HepG2 (cell line): ENCODE measurements around the gene FGFR3. TPM values are rescaled to one million over a fixed set of nuclear protein-coding genes. Genes with fewer than 3 reads are reported as not detected.
A peak's percentile ranks its signal among the peaks of the same experiment; 100 is the strongest.

Experiments used
- ARID2 ChIP-seq: sonication (generic); formaldehyde crosslinking; IDR thresholded peaks from 2 replicates; pipeline ENCODE4 v1.8.1; 2022; ENCODE audit warnings: mild to moderate bottlenecking, missing genetic modification reagents, borderline replicate concordance
- CHD2 ChIP-seq: IDR thresholded peaks from 2 replicates; pipeline ENCODE4 v1.6.1; 2011; ENCODE audit warnings: low read depth, low read length, improper control_type of control experiment
- HINFP ChIP-seq: sonication (generic); formaldehyde crosslinking; IDR thresholded peaks from 2 replicates; pipeline ENCODE4 v1.4.0; 2020; ENCODE audit warnings: low read depth, mild to moderate bottlenecking, missing genetic modification reagents
- HMGXB3 ChIP-seq: sonication (generic); formaldehyde crosslinking; IDR thresholded peaks from 2 replicates; pipeline ENCODE4 v1.4.0; 2020; ENCODE audit warnings: missing genetic modification reagents, borderline replicate concordance
- HOMEZ ChIP-seq: IDR thresholded peaks from 2 replicates; pipeline ENCODE4 v1.6.1; 2016; ENCODE audit warnings: low read depth
- HOXA5 ChIP-seq: sonication (generic); formaldehyde crosslinking; IDR thresholded peaks from 2 replicates; pipeline ENCODE4 v1.4.0; 2020; ENCODE audit warnings: missing genetic modification reagents
- HOXA7 ChIP-seq: sonication (generic); formaldehyde crosslinking; IDR thresholded peaks from 2 replicates; pipeline ENCODE4 v1.8.1; 2022; ENCODE audit warnings: mild to moderate bottlenecking, missing genetic modification reagents, moderate library complexity
- JUND ChIP-seq: sonication (generic); formaldehyde crosslinking; IDR thresholded peaks from 2 replicates; pipeline ENCODE4 v1.8.0; 2022; ENCODE audit warnings: mild to moderate bottlenecking, missing genetic modification reagents
- MLLT10 ChIP-seq: sonication (generic); formaldehyde crosslinking; IDR thresholded peaks from 2 replicates; pipeline ENCODE4 v1.4.0; 2020; ENCODE audit warnings: missing genetic modification reagents
- PATZ1 ChIP-seq: sonication (generic); formaldehyde crosslinking; IDR thresholded peaks from 2 replicates; pipeline ENCODE4 v1.4.0; 2020; ENCODE audit warnings: missing genetic modification reagents
- REL ChIP-seq: sonication (generic); formaldehyde crosslinking; conservative IDR thresholded peaks from 2 replicates; pipeline ENCODE4 v1.8.0; 2022; ENCODE audit warnings: mild to moderate bottlenecking, missing genetic modification reagents, moderate library complexity
- SRSF1 ChIP-seq: fragments of 200-400 bp; formaldehyde crosslinking; optimal IDR thresholded peaks from 2 replicates; pipeline ENCODE3; 2017; ENCODE audit warnings: mild to moderate bottlenecking, low read depth, low read length, moderate library complexity
- ZBTB44 ChIP-seq: sonication (generic); formaldehyde crosslinking; IDR thresholded peaks from 2 replicates; pipeline ENCODE4 v1.4.0; 2020; ENCODE audit warnings: missing genetic modification reagents
- ZMYM4 ChIP-seq: sonication (generic); formaldehyde crosslinking; IDR thresholded peaks from 2 replicates; pipeline ENCODE4 v1.8.1; 2023; ENCODE audit warnings: mild to moderate bottlenecking, missing genetic modification reagents
- ZNF274 ChIP-seq: sonication (generic); formaldehyde crosslinking; IDR thresholded peaks from 2 replicates; pipeline ENCODE4 v1.5.1; 2020; ENCODE audit warnings: mild to moderate bottlenecking, missing genetic modification reagents
- ZNF296 ChIP-seq: sonication (generic); formaldehyde crosslinking; conservative IDR thresholded peaks from 2 replicates; pipeline ENCODE4 v1.5.0; 2020; ENCODE audit warnings: mild to moderate bottlenecking, missing genetic modification reagents
- ZNF782 ChIP-seq: sonication (generic); formaldehyde crosslinking; IDR thresholded peaks from 2 replicates; pipeline ENCODE4 v1.4.0; 2020; ENCODE audit warnings: missing genetic modification reagents, mild to moderate bottlenecking, borderline replicate concordance
- polyA plus RNA-seq, 8 experiments: library from polyadenylated mRNA; depleted of rRNA in 3 of 8; stranded (reverse) in 7 of 8; unstranded in 1 of 8; fragments of >200 nt; fragmentation: Illumina TruSeq in 4 of 8; extraction: Trizol in 4 of 8; gene quantifications; 2 replicates each; pipeline versions ENCODE4 v1.2.1 to v1.2.3, GENCODE V29; 2011 to 2016; ENCODE audit warnings: low read depth in 4 of 8, missing spikeins in 1 of 8, mixed read lengths in 1 of 8; ENCODE audit not compliant: insufficient read depth in 1 of 8
- total RNA-seq, 5 experiments: library from RNA; depleted of rRNA; stranded (reverse); fragments of >200 nt; fragmentation: Illumina TruSeq; extraction: Trizol; gene quantifications; 2 replicates each; pipeline ENCODE4 v1.2.3, GENCODE V29; 2016; ENCODE audit warnings: low read depth in 1 of 5

Gene FGFR3
- total and polyA plus RNA-seq, 2 of the 13 experiments (the other 11 are each of a cell fraction or from before 2014, with no cell fraction given), result 103 to 109 TPM

GRCh38 chr4:1809754-1810502, 16.8 kb downstream of the FGFR3 start (continued):
- TF ChIP-seq HOMEZ (CRISPR knock-in tag) (peak; percentile 15; the same call in 1 of the 2 replicates), ARID2 (CRISPR knock-in tag) (0 out of 2 replicates have a peak, but pooled peaks have one; percentile 57), HINFP (CRISPR knock-in tag) (peak; percentile 90), ZNF782 (CRISPR knock-in tag) (peak; percentile 47; the same call in 1 of the 2 replicates), SRSF1 (peak; percentile 74), JUND (CRISPR knock-in tag) (no peak; the same call in 1 of the 2 replicates), MLLT10 (CRISPR knock-in tag) (no peak), HMGXB3 (CRISPR knock-in tag) (0 out of 2 replicates have a peak, but pooled peaks have one; percentile 3), ZNF296 (peak; percentile 64; the same call in 1 of the 2 replicates), ZMYM4 (0 out of 2 replicates have a peak, but pooled peaks have one; percentile 22), CHD2 (0 out of 2 replicates have a peak, but pooled peaks have one; percentile 38), ZNF274 (CRISPR knock-in tag) (peak; percentile 43; the same call in 1 of the 2 replicates), HOXA5 (peak; percentile 55; the same call in 1 of the 2 replicates), ZBTB44 (CRISPR knock-in tag) (no peak), REL (CRISPR knock-in tag) (0 out of 2 replicates have a peak, but pooled peaks have one; percentile 75), HOXA7 (CRISPR knock-in tag) (peak; percentile 23; the same call in 1 of the 2 replicates), PATZ1 (CRISPR knock-in tag) (peak; percentile 85)
